ENCODE results near the gene DLG3. TPM values are rescaled to one million over a fixed set of nuclear protein-coding genes. Genes with fewer than 3 reads are reported as not detected.

DLG3 gene
- total RNA-seq, 1 experiment from 2014 or later = 41.7 TPM

GRCh38 chrX:70410921-70411320 is 33.7 kb upstream of the DLG3 start:
- Mint-ChIP-seq H3K27me3 (ENCODE audit: low read depth) (no peaks in the 10 kb centered on the region), H3K9me3 (no peaks in the 10 kb centered on the region), H3K4me3 (no peak overlapping the region), H3K36me3 (peaks cover 20% of the 10 kb centered on the region), H3K4me1 (no peaks in the 10 kb centered on the region), H3K27ac (no peak overlapping the region)
- no peak for TF ChIP-seq HMGA2 (CRISPR knock-in tag; IDR thresholded peaks at IDR 0.05)
- TF ChIP-seq ZNF671 (CRISPR knock-in tag; IDR thresholded peaks at IDR 0.05) = no peak
- no peak for TF ChIP-seq ATF2 (CRISPR knock-in tag; IDR thresholded peaks at IDR 0.05; ENCODE audit: borderline replicate concordance, low read depth)
- no peak for TF ChIP-seq FOXK1 (CRISPR knock-in tag; IDR thresholded peaks at IDR 0.05)
- TF ChIP-seq FOXP1 (CRISPR knock-in tag; IDR thresholded peaks at IDR 0.05; ENCODE audit: borderline replicate concordance) = no peak
- TF ChIP-seq ZNF532 (CRISPR knock-in tag; IDR thresholded peaks at IDR 0.05; ENCODE audit: borderline replicate concordance) = no peak
- no peak for TF ChIP-seq TCF7 (CRISPR knock-in tag; IDR thresholded peaks at IDR 0.05; ENCODE audit: low read depth)
- TF ChIP-seq NFE2L1 (CRISPR knock-in tag; IDR thresholded peaks at IDR 0.05) = no peak
- no peak for DNase-seq (ENCODE audit: low spot score)
- CTCF ChIA-PET = no interaction called here
- POLR2A ChIA-PET = no interaction called here
- ATAC-seq = no peak

GRCh38 chrX:70411475-70411874 is 33.2 kb upstream of the DLG3 start:
- H3K4me3 Mint-ChIP-seq = no peak overlapping the region
- ChIA-PET POLR2A (no interaction called here), CTCF (no interaction called here)
- H3K27me3 Mint-ChIP-seq (ENCODE audit: low read depth) = no peaks in the 10 kb centered on the region
- DNase-seq (ENCODE audit: low spot score) (no peak), ATAC-seq (no peak)
- H3K4me1 Mint-ChIP-seq = no peaks in the 10 kb centered on the region
- H3K9me3 Mint-ChIP-seq = no peaks in the 10 kb centered on the region
- TF ChIP-seq ZNF281 (CRISPR knock-in tag; IDR thresholded peaks at IDR 0.05) = no peak
- TF ChIP-seq ZBTB21 (CRISPR knock-in tag; IDR thresholded peaks at IDR 0.05; ENCODE audit: borderline replicate concordance) = no peak
- no peak for TF ChIP-seq JUN (CRISPR knock-in tag; IDR thresholded peaks at IDR 0.05)
- no peak for TF ChIP-seq CDX4 (CRISPR knock-in tag; IDR thresholded peaks at IDR 0.05; ENCODE audit: borderline replicate concordance)
- no peak for TF ChIP-seq TEAD4 (CRISPR knock-in tag; IDR thresholded peaks at IDR 0.05)
- no peak for TF ChIP-seq FOXK1 (CRISPR knock-in tag; IDR thresholded peaks at IDR 0.05)
- no peak for TF ChIP-seq ATF1 (CRISPR knock-in tag; IDR thresholded peaks at IDR 0.05)
- TF ChIP-seq GTF2I (CRISPR knock-in tag; conservative IDR thresholded peaks at IDR 0.05) = no peak
- TF ChIP-seq CREB1 (CRISPR knock-in tag; IDR thresholded peaks at IDR 0.05) = no peak
- TF ChIP-seq USF2 (CRISPR knock-in tag; IDR thresholded peaks at IDR 0.05) = no peak
- no peak for TF ChIP-seq OVOL2 (CRISPR knock-in tag; IDR thresholded peaks at IDR 0.05; ENCODE audit: borderline replicate concordance)
- TF ChIP-seq ZNF138 (CRISPR knock-in tag; conservative IDR thresholded peaks at IDR 0.05) = no peak
- no peak for TF ChIP-seq ZNF232 (CRISPR knock-in tag; IDR thresholded peaks at IDR 0.05)
- TF ChIP-seq AR (CRISPR knock-in tag; IDR thresholded peaks at IDR 0.05) = no peak
- TF ChIP-seq NFYB (CRISPR knock-in tag; conservative IDR thresholded peaks at IDR 0.05; ENCODE audit: low read depth) = no peak
- TF ChIP-seq MLX (CRISPR knock-in tag; IDR thresholded peaks at IDR 0.05) = no peak
- no peak overlapping the region for H3K27ac Mint-ChIP-seq
- peaks cover 14% of the 10 kb centered on the region for H3K36me3 Mint-ChIP-seq

All from WTC11 (cell line).